Activated T-helper 1 cell treated with anti-CD3 and anti-CD28 coated beads, Interleukin-2, amount 50 U/mL, for 16 hours (primary cell): Measurements from ENCODE around the gene GAS7.

Source experiments
- DNase-seq, 2 donors: peaks; one replicate each; pipeline ENCODE4 v3.0.0-alpha.2; 2020; ENCODE audit warnings: low read depth in 1 of 2, low spot score in 1 of 2

Gene GAS7

GRCh38 chr17:9987779-9988585, 210.4 kb downstream of the GAS7 start:
- no peak for DNase-seq

GRCh38 chr17:9986754-9987382, 211.5 kb downstream of the GAS7 start:
- DNase-seq, result no peak

- no peak for DNase-seq
Observed at GRCh38 chr17:9985646-9986045, 212.8 kb downstream of the GAS7 start.

- no peak for DNase-seq
Observed at GRCh38 chr17:9984768-9985167, 213.6 kb downstream of the GAS7 start.

- DNase-seq, result no peak
Observed at GRCh38 chr17:9982159-9982558, 216.2 kb downstream of the GAS7 start.

GRCh38 chr17:9981344-9981915, 217.0 kb downstream of the GAS7 start:
- no peak for DNase-seq

- no peak for DNase-seq
Observed at GRCh38 chr17:9979463-9979995, 218.9 kb downstream of the GAS7 start.

GRCh38 chr17:9977180-9977575, 221.2 kb downstream of the GAS7 start:
- DNase-seq, result no peak

- DNase-seq, result no peak
Observed at GRCh38 chr17:9976283-9977179, 221.9 kb downstream of the GAS7 start.

- no peak for DNase-seq
Observed at GRCh38 chr17:9974448-9975381, 223.7 kb downstream of the GAS7 start.

GRCh38 chr17:9973669-9974447, 224.5 kb downstream of the GAS7 start:
- no peak for DNase-seq

- no peak for DNase-seq
Observed at GRCh38 chr17:9971991-9972390, 226.4 kb downstream of the GAS7 start.

GRCh38 chr17:9969301-9969935, 229.0 kb downstream of the GAS7 start:
- no peak for DNase-seq

GRCh38 chr17:9968881-9969280, 229.5 kb downstream of the GAS7 start:
- DNase-seq, result no peak

- no peak for DNase-seq
Observed at GRCh38 chr17:9968008-9968407, 230.4 kb downstream of the GAS7 start.

- DNase-seq, result no peak
Observed at GRCh38 chr17:9959377-9959981, 238.9 kb downstream of the GAS7 start.

GRCh38 chr17:9958586-9959281, 239.7 kb downstream of the GAS7 start:
- no peak for DNase-seq

GRCh38 chr17:9957244-9957643, 241.2 kb downstream of the GAS7 start:
- no peak for DNase-seq
